B cell (primary cell): ENCODE results near the gene CEL. TPM values are rescaled to one million over a fixed set of nuclear protein-coding genes. Genes with fewer than 3 reads are reported as not detected.

ENCODE experiments used
- ATAC-seq: fragments of 200-7000 bp; cut with Tn5 transposase; one replicate; pipeline ENCODE4 v1.10.0; 2021; ENCODE audit warnings: low read depth, mild to moderate bottlenecking, moderate number of reproducible peaks, moderate library complexity
- CTCF ChIA-PET: fragments of 350-600 bp; sonication (Branson Sonifier 250); formaldehyde crosslinking; loops from one replicate; lab custom pipeline; 2021; ENCODE audit warnings: antibody characterized with exemption, inconsistent platforms; lab: Charles Lee
- POLR2A ChIA-PET: fragments of 350-600 bp; sonication (Branson Sonifier 250); formaldehyde crosslinking; loops from one replicate; lab custom pipeline; 2021; ENCODE audit warnings: antibody characterized with exemption; lab: Charles Lee
- DNase-seq: peaks from one replicate; pipeline ENCODE4 v3.0.0; 2013
- H2AFZ ChIP-seq: 2 replicates; pipeline ENCODE4 v1.6.1; 2012; ENCODE audit warnings: mild to moderate bottlenecking, low read depth, low read length; ENCODE audit not compliant: insufficient read depth, poor library complexity, severe bottlenecking
- H3K27ac ChIP-seq, 2 donors: 1 replicate in 1 of 2; 2 replicates in 1 of 2; pipeline ENCODE4 v1.5.1; 2012 to 2013; ENCODE audit warnings: low read length in 2 of 2, mild to moderate bottlenecking in 2 of 2, moderate library complexity in 1 of 2
- H3K27me3 ChIP-seq, 4 experiments: fragments of 200-600 bp in 1 of 4; sonication (generic) in 1 of 4; replicated peaks in 1 of 4; 1 replicate in 2 of 4; 2 replicates in 2 of 4; pipeline versions ENCODE4 v1.6.1 to v1.7.0; 2013 to 2016; ENCODE audit warnings: low read length in 3 of 4, mild to moderate bottlenecking in 2 of 4, mixed read lengths in 1 of 4, moderate library complexity in 1 of 4; ENCODE audit not compliant: insufficient read depth in 4 of 4, control insufficient read depth in 3 of 4; ENCODE audit errors: control extremely low read depth in 1 of 4
- H3K36me3 ChIP-seq, 2 experiments: replicated peaks in 1 of 2; 1 replicate in 1 of 2; 2 replicates in 1 of 2; pipeline versions ENCODE4 v1.6.1 to v1.7.1; 2013; ENCODE audit warnings: low read length in 1 of 2; ENCODE audit not compliant: insufficient read depth in 2 of 2, control insufficient read depth in 1 of 2; ENCODE audit errors: control extremely low read depth in 1 of 2, extremely low read depth in 1 of 2
- H3K4me1 ChIP-seq, 2 donors: fragments of 200-600 bp in 1 of 2; sonication (generic) in 1 of 2; 1 replicate in 1 of 2; 2 replicates in 1 of 2; pipeline versions ENCODE4 v1.5.1 to v1.6.1; 2013 to 2017; ENCODE audit warnings: low read length in 2 of 2; ENCODE audit not compliant: control insufficient read depth in 2 of 2, insufficient read depth in 2 of 2
- H3K4me2 ChIP-seq: replicated peaks from 2 replicates; pipeline ENCODE3; 2012; ENCODE audit warnings: mild to moderate bottlenecking, low read depth, low read length; ENCODE audit not compliant: poor library complexity, severe bottlenecking
- H3K4me3 ChIP-seq, 5 experiments: fragments of 200-600 bp in 1 of 5; sonication (generic) in 1 of 5; 1 replicate in 3 of 5; 2 replicates in 2 of 5; pipeline versions ENCODE4 v1.5.1 to v1.7.0; 2011 to 2016; ENCODE audit warnings: low read length in 4 of 5, mild to moderate bottlenecking in 4 of 5, low read depth in 2 of 5, control low read depth in 1 of 5, moderate library complexity in 1 of 5; ENCODE audit not compliant: insufficient read depth in 1 of 5; ENCODE audit errors: control extremely low read depth in 1 of 5, extremely low read depth in 1 of 5
- H3K79me2 ChIP-seq: fragments of 200-600 bp; sonication (generic); one replicate; pipeline ENCODE4 v1.6.0; 2016; ENCODE audit warnings: low read length; ENCODE audit not compliant: control insufficient read depth, insufficient read depth
- H3K9ac ChIP-seq: fragments of 200-600 bp; sonication (generic); 2 replicates; pipeline ENCODE4 v1.6.1; 2017; ENCODE audit warnings: mild to moderate bottlenecking, low read length, moderate library complexity
- H3K9me3 ChIP-seq, 3 donors: one replicate each; pipeline versions ENCODE4 v1.6.1 to v1.7.1; 2013; ENCODE audit warnings: low read length in 2 of 3; ENCODE audit not compliant: control insufficient read depth in 2 of 3, insufficient read depth in 1 of 3; ENCODE audit errors: control extremely low read depth in 1 of 3
- H4K20me1 ChIP-seq: 2 replicates; pipeline ENCODE4 v1.6.0; 2012; ENCODE audit warnings: mild to moderate bottlenecking, low read length; ENCODE audit not compliant: insufficient read depth, control insufficient read depth, poor library complexity, severe bottlenecking
- H3K27ac Mint-ChIP-seq: one replicate; pipeline ENCODE4 v1.8.0; 2021; ENCODE audit warnings: mixed read lengths
- H3K27me3 Mint-ChIP-seq: one replicate; pipeline ENCODE4 v1.8.0; 2021; ENCODE audit warnings: mixed read lengths
- H3K4me1 Mint-ChIP-seq: one replicate; pipeline ENCODE4 v1.8.0; 2021; ENCODE audit warnings: mixed read lengths
- H3K4me3 Mint-ChIP-seq: one replicate; pipeline ENCODE4 v1.8.0; 2021; ENCODE audit warnings: mixed read lengths
- H3K9me3 Mint-ChIP-seq: one replicate; pipeline ENCODE4 v1.8.0; 2022; ENCODE audit warnings: mixed read lengths; ENCODE audit not compliant: insufficient read depth
- EZH2 ChIP-seq: IDR thresholded peaks from 2 replicates; pipeline ENCODE4 v1.6.1; 2012; ENCODE audit warnings: borderline replicate concordance, low read depth, mild to moderate bottlenecking, moderate library complexity, low read length; ENCODE audit not compliant: insufficient read depth, poor library complexity, severe bottlenecking
- WGBS: methylation state at CpG from one replicate; pipeline ENCODE4 v1.1.5; 2013; ENCODE audit warnings: missing lambda C conversion rate; ENCODE audit not compliant: insufficient coverage; 5-methylcytosine and 5-hydroxymethylcytosine counted together
- intact Hi-C: fragments of 100-400 bp; cut with micrococcal nuclease; formaldehyde crosslinking; loops from one replicate; pipeline ENCODE4 v1.10.0; 2022
- polyA plus RNA-seq: library from polyadenylated mRNA; depleted of rRNA; stranded (reverse); fragments of >200 nt; gene quantifications from 2 replicates; pipeline ENCODE4 v1.2.3, GENCODE V29; 2012
- total RNA-seq, 2 donors: library from RNA; stranded (reverse); fragments of 120-200 nt in 1 of 2; gene quantifications; 1 replicate in 1 of 2; 2 replicates in 1 of 2; pipeline versions ENCODE4 v1.2.3 to v1.2.4, GENCODE V29; 2013 to 2022
- TF ChIP-seq, protein P1 (sequence below): fragments of 200-600 bp; IDR thresholded peaks from one replicate; pipeline ENCODE4 v1.8.0; 2022; ENCODE audit warnings: antibody characterized with exemption, mild to moderate bottlenecking

Gene CEL
- total and polyA plus RNA-seq, 2 donors (not counting 1 experiment from before 2014, with no cell fraction given) = 0.51 to 0.57 TPM

DNA sequence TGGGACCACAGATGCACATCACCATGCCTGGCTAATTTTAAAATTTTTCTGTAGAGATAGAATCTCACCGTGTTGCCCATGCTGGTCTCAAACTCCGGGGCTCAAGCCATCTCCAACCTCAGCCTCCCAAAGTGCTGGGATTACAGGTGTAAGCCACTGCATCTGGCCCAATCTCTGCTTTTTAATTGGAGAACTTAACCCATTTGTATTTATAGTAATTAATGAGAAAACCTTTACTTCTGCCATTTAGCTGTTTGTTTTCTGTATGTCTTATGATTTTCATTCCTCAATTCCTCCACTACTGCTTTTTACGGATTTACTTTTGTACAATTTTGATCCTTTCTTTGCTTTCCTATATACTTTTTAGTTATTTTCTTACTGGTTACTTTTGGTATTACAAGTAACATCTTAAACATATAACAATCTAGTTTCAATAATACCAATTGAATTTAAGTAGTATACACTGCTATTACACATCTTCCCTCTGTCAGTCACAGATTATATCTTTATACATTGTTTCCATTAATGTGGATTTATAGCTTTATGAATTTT lies 33.1 kb downstream of the CEL start:
- Mint-ChIP-seq H3K4me3 (no peak overlapping the region), H3K9me3 (peaks cover 11% of the 10 kb centered on the region), H3K4me1 (no peaks in the 10 kb centered on the region), H3K27ac (no peak overlapping the region), H3K27me3 (no peaks in the 10 kb centered on the region)
- Histone ChIP-seq H4K20me1 (no peaks in the 10 kb centered on the region), H3K4me3 (no peak overlapping the region), H3K4me1 (no peaks in the 10 kb centered on the region), H3K27ac (no peak overlapping the region), H3K79me2 (no peaks in the 10 kb centered on the region), H3K27me3 (no peaks in the 10 kb centered on the region), H2AFZ (no peak overlapping the region), H3K9me3 (peaks cover 1 to 14% (median 7%) of the 10 kb centered on the region in 3 donors), H3K4me2 (no peak overlapping the region), H3K9ac (no peak overlapping the region), H3K36me3 (peaks cover 0 to 26% of the 10 kb centered on the region in 2 experiments)
- WGBS = no CpG with 5 or more reads among the region's 3 CpGs
- ATAC-seq = no peak
- CTCF ChIA-PET = interaction anchor here (0.6 to 26.5 kb wide), 6 partner anchors 13 to 314 kb away, joined by 3 to 599 read pairs (median 4); no protein-coding TSS in a partner anchor
- POLR2A ChIA-PET = no interaction called here
- TF ChIP-seq, protein P1, sequence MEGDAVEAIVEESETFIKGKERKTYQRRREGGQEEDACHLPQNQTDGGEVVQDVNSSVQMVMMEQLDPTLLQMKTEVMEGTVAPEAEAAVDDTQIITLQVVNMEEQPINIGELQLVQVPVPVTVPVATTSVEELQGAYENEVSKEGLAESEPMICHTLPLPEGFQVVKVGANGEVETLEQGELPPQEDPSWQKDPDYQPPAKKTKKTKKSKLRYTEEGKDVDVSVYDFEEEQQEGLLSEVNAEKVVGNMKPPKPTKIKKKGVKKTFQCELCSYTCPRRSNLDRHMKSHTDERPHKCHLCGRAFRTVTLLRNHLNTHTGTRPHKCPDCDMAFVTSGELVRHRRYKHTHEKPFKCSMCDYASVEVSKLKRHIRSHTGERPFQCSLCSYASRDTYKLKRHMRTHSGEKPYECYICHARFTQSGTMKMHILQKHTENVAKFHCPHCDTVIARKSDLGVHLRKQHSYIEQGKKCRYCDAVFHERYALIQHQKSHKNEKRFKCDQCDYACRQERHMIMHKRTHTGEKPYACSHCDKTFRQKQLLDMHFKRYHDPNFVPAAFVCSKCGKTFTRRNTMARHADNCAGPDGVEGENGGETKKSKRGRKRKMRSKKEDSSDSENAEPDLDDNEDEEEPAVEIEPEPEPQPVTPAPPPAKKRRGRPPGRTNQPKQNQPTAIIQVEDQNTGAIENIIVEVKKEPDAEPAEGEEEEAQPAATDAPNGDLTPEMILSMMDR = no peak
- no peak for TF ChIP-seq EZH2
- no peak for DNase-seq
- intact Hi-C loops = no loop called here

DNA sequence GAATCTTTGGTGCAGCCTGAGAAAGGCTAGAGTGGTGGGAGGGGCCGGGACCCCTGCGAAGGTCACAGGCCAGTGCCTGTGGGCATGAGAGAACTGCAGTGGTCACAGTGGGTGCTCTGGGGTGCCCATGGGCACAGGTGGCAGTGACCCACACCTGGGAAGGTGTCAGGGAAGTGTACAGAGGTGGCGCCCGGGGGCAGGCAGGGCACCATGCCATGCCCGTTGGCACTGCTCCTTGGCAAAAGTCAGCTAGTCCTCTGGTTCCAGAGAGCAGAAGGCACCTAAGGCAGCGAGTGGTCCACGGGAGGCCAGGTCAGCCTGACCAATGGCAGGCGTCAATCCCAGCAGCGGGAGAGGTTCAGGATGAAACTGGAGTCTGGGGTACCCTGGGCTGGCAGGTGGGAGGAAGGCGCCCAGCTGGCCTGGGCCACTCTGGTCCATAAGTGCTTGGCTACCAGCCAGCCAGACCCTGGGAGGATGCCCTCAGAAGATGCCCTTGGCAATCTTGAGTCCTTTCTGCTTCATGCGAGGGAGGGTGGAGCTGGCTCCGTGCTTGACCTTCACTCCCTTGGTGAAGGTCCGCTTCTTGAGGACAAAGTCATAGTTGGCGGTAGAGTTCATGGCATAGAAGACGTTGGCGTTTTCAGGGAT lies 36.4 kb downstream of the CEL start:
- H3K27ac ChIP-seq = no peak overlapping the region
- no peak overlapping the region for H2AFZ ChIP-seq
- POLR2A ChIA-PET = no interaction called here
- peaks cover 1 to 14% (median 7%) of the 10 kb centered on the region in 3 donors for H3K9me3 ChIP-seq
- no peak overlapping the region for H3K27ac Mint-ChIP-seq
- CTCF ChIA-PET = interaction anchor here (2.8 to 26.5 kb wide), 2 partner anchors 50 to 88 kb away, joined by 9 to 599 read pairs; no protein-coding TSS in a partner anchor
- H3K4me2 ChIP-seq = no peak overlapping the region
- peaks cover 0 to 57% of the 10 kb centered on the region in 2 experiments for H3K36me3 ChIP-seq
- no peaks in the 10 kb centered on the region for H3K79me2 ChIP-seq
- DNase-seq (no peak), ATAC-seq (no peak)
- no peaks in the 10 kb centered on the region for H3K27me3 ChIP-seq
- no peak overlapping the region for H3K4me3 ChIP-seq
- H3K4me1 Mint-ChIP-seq = no peaks in the 10 kb centered on the region
- no peaks in the 10 kb centered on the region for H3K27me3 Mint-ChIP-seq
- no peak for TF ChIP-seq EZH2
- TF ChIP-seq, protein P1 = no peak
- H3K4me1 ChIP-seq = no peaks in the 10 kb centered on the region
- no peak overlapping the region for H3K9ac ChIP-seq
- no peaks in the 10 kb centered on the region for H4K20me1 ChIP-seq
- H3K4me3 Mint-ChIP-seq = no peak overlapping the region
- H3K9me3 Mint-ChIP-seq = peaks cover 11% of the 10 kb centered on the region
- WGBS = 92% methylated on average over 16 of the region's 16 CpGs
- intact Hi-C loops = no loop called here
